HepG2 (cell line): ENCODE measurements around the gene COPS7A. TPM values are rescaled to one million over a fixed set of nuclear protein-coding genes. Genes with fewer than 3 reads are reported as not detected.

ENCODE experiments used
- CREM ChIP-seq, 2 experiments: sonication (generic) in 1 of 2; formaldehyde crosslinking in 1 of 2; IDR thresholded peaks; 2 replicates each; pipeline versions ENCODE4 v1.4.0 to v1.6.1; 2016 to 2020; ENCODE audit warnings: antibody characterized with exemption in 1 of 2, mild to moderate bottlenecking in 1 of 2, missing genetic modification reagents in 1 of 2
- DPF2 ChIP-seq: sonication (generic); formaldehyde crosslinking; IDR thresholded peaks from 2 replicates; pipeline ENCODE4 v1.4.0; 2020; ENCODE audit warnings: mild to moderate bottlenecking, low read depth, missing genetic modification reagents, borderline replicate concordance
- FOXP1 ChIP-seq, 2 experiments: fragments of 450-650 bp in 1 of 2; IDR thresholded peaks; 2 replicates each; pipeline ENCODE4 v1.6.1; 2017 to 2018; ENCODE audit warnings: antibody characterized with exemption in 1 of 2
- GZF1 ChIP-seq: sonication (generic); formaldehyde crosslinking; IDR thresholded peaks from 2 replicates; pipeline ENCODE4 v1.5.1; 2020; ENCODE audit warnings: mild to moderate bottlenecking, missing genetic modification reagents
- HOXA3 ChIP-seq: sonication (generic); formaldehyde crosslinking; IDR thresholded peaks from 2 replicates; pipeline ENCODE4 v1.5.0; 2020; ENCODE audit warnings: missing genetic modification reagents
- HOXD1 ChIP-seq: sonication (generic); formaldehyde crosslinking; IDR thresholded peaks from 2 replicates; pipeline ENCODE4 v1.5.0; 2020; ENCODE audit warnings: missing genetic modification reagents
- ISL2 ChIP-seq: sonication (generic); formaldehyde crosslinking; IDR thresholded peaks from 2 replicates; pipeline ENCODE4 v1.5.0; 2020; ENCODE audit warnings: missing genetic modification reagents
- JUND ChIP-seq: sonication (generic); formaldehyde crosslinking; IDR thresholded peaks from 2 replicates; pipeline ENCODE4 v1.8.0; 2022; ENCODE audit warnings: mild to moderate bottlenecking, missing genetic modification reagents
- KLF16 ChIP-seq, 2 experiments: sonication (generic) in 1 of 2; formaldehyde crosslinking in 1 of 2; IDR thresholded peaks; 2 replicates each; pipeline versions ENCODE4 v1.6.1 to v1.8.0; 2016 to 2023; ENCODE audit warnings: missing genetic modification reagents in 2 of 2, missing compliant biosample characterization in 1 of 2
- MAFK ChIP-seq, 2 experiments: IDR thresholded peaks in 1 of 2; conservative IDR thresholded peaks in 1 of 2; 2 replicates each; pipeline ENCODE4 v1.6.1; 2011; ENCODE audit warnings: improper control_type of control experiment in 2 of 2, low read length in 2 of 2
- NCOA5 ChIP-seq: sonication (generic); formaldehyde crosslinking; IDR thresholded peaks from 2 replicates; pipeline ENCODE4 v1.4.0; 2020; ENCODE audit warnings: missing genetic modification reagents
- PCBP2 ChIP-seq: fragments of 200-400 bp; formaldehyde crosslinking; optimal IDR thresholded peaks from 2 replicates; pipeline ENCODE3; 2018; ENCODE audit warnings: low read length, low read depth; ENCODE audit not compliant: poor library complexity, severe bottlenecking
- RXRB ChIP-seq: IDR thresholded peaks from 2 replicates; pipeline ENCODE4 v1.6.1; 2016; ENCODE audit warnings: borderline replicate concordance, missing genetic modification reagents, missing compliant biosample characterization
- SOX5 ChIP-seq: IDR thresholded peaks from 2 replicates; pipeline ENCODE4 v1.6.1; 2016; ENCODE audit warnings: borderline replicate concordance
- TCF7L2 ChIP-seq: IDR thresholded peaks from 2 replicates; pipeline ENCODE4 v1.6.1; 2011; ENCODE audit warnings: mild to moderate bottlenecking, low read depth, low read length, moderate library complexity
- TGIF2 ChIP-seq: IDR thresholded peaks from 2 replicates; pipeline ENCODE4 v1.6.1; 2016; ENCODE audit warnings: control low read depth, missing compliant biosample characterization
- ZNF124 ChIP-seq: sonication (generic); formaldehyde crosslinking; IDR thresholded peaks from 2 replicates; pipeline ENCODE4 v1.4.0; 2020; ENCODE audit warnings: missing genetic modification reagents
- ZNF432 ChIP-seq: sonication (generic); formaldehyde crosslinking; IDR thresholded peaks from 2 replicates; pipeline ENCODE4 v1.5.0; 2020; ENCODE audit warnings: missing genetic modification reagents, mild to moderate bottlenecking, borderline replicate concordance
- ZNF441 ChIP-seq: sonication (generic); formaldehyde crosslinking; IDR thresholded peaks from 2 replicates; pipeline ENCODE4 v1.7.0; 2021; ENCODE audit warnings: missing genetic modification reagents, borderline replicate concordance
- ZNF652 ChIP-seq: IDR thresholded peaks from 2 replicates; pipeline ENCODE4 v1.6.1; 2016; ENCODE audit warnings: low read depth, borderline replicate concordance
- ZNF792 ChIP-seq: IDR thresholded peaks from 2 replicates; pipeline ENCODE4 v1.6.1; 2016
- polyA plus RNA-seq, 8 experiments: library from polyadenylated mRNA; depleted of rRNA in 3 of 8; stranded (reverse) in 7 of 8; unstranded in 1 of 8; fragments of >200 nt; fragmentation: Illumina TruSeq in 4 of 8; extraction: Trizol in 4 of 8; gene quantifications; 2 replicates each; pipeline versions ENCODE4 v1.2.1 to v1.2.3, GENCODE V29; 2011 to 2016; ENCODE audit warnings: low read depth in 4 of 8, missing spikeins in 1 of 8, mixed read lengths in 1 of 8; ENCODE audit not compliant: insufficient read depth in 1 of 8
- total RNA-seq, 5 experiments: library from RNA; depleted of rRNA; stranded (reverse); fragments of >200 nt; fragmentation: Illumina TruSeq; extraction: Trizol; gene quantifications; 2 replicates each; pipeline ENCODE4 v1.2.3, GENCODE V29; 2016; ENCODE audit warnings: low read depth in 1 of 5
- TF ChIP-seq, protein P1 (sequence below): sonication (generic); formaldehyde crosslinking; IDR thresholded peaks from 2 replicates; pipeline ENCODE4 v1.4.0; 2020; ENCODE audit warnings: missing genetic modification reagents, mild to moderate bottlenecking, borderline replicate concordance
- TF ChIP-seq, protein P2 (sequence below): sonication (generic); formaldehyde crosslinking; IDR thresholded peaks from 2 replicates; pipeline ENCODE4 v1.4.0; 2020; ENCODE audit warnings: missing genetic modification reagents; ENCODE audit errors: not compliant biosample characterization
- TF ChIP-seq, protein P3 (sequence below): sonication (generic); formaldehyde crosslinking; IDR thresholded peaks from 2 replicates; pipeline ENCODE4 v1.4.0; 2020; ENCODE audit warnings: missing genetic modification reagents, low read depth, mild to moderate bottlenecking, borderline replicate concordance
- TF ChIP-seq, protein P4 (sequence below): sonication (generic); formaldehyde crosslinking; IDR thresholded peaks from 2 replicates; pipeline ENCODE4 v1.8.0; 2022; ENCODE audit warnings: mild to moderate bottlenecking, missing genetic modification reagents, borderline replicate concordance

COPS7A gene
- total and polyA plus RNA-seq, 2 of the 13 experiments (the other 11 are each of a cell fraction or from before 2014, with no cell fraction given): 40.0 to 73.6 TPM

DNA sequence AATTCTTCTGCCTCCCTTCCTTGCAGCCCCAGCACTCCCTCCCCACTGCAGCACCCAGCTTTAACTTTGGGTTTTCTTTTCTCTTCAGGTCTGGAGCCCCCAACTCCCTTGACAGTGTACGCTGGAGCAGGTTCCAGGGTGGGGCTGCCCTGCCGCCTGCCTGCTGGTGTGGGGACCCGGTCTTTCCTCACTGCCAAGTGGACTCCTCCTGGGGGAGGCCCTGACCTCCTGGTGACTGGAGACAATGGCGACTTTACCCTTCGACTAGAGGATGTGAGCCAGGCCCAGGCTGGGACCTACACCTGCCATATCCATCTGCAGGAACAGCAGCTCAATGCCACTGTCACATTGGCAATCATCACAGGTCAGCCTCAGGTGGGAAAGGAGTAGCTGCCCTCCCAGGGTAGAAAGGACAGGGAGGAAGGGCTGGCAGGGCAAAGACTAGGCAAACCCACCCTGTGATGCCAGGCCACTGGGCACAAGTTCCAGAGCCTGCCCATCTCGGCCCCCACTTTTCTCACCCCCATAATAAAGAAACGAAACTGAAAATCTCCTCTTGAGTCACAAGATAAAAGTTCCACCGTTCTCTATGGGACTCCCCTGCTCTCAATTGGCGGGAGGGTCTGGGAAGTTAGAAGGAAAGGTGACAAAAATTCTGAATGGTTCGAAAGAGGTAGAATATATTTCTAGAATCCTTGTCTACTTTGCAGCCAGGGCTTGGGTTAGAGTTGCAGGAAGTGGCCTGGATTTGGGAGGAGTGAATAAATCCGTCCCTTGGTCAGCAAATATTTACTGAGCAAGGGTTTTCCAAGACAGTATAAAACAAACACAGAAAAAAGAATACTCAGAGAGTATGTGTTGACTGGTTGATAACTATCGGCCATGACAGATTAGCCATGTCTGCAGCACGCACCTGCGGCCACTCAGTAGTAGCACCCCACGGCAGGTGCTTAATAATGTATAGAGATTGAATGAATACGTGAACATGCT lies 51.6 kb downstream of the COPS7A start (continued):
- TF ChIP-seq PCBP2 (no peak), GZF1 (CRISPR knock-in tag) (no peak), ZNF124 (CRISPR knock-in tag) (peak; percentile 83; the same call in 1 of the 2 replicates), ZNF652 (CRISPR knock-in tag) (no peak; the same call in 1 of the 2 replicates), CREM (IDR thresholded peaks at IDR 0.05) (peak; percentile 81), CREM (CRISPR knock-in tag; IDR thresholded peaks at IDR 0.05) (no peak), TCF7L2 (no peak), RXRB (CRISPR knock-in tag) (peak; percentile 82), KLF16 (CRISPR knock-in tag; IDR thresholded peaks at IDR 0.05) (peak in 1 of 2 experiments; percentile 84; a peak in 1 of 4 replicates), HOXD1 (CRISPR knock-in tag) (peak; percentile 69; the same call in 1 of the 2 replicates), FOXP1 (IDR thresholded peaks at IDR 0.05) (no peak), FOXP1 (CRISPR knock-in tag; IDR thresholded peaks at IDR 0.05) (peak; percentile 73), ZNF441 (peak; percentile 99), TGIF2 (no peak), JUND (no peak), ZNF792 (CRISPR knock-in tag) (0 out of 2 replicates have a peak, but pooled peaks have one; percentile 41), ISL2 (CRISPR knock-in tag) (peak; percentile 90), ZNF432 (CRISPR knock-in tag) (no peak), HOXA3 (CRISPR knock-in tag) (peak; percentile 75), DPF2 (peak; percentile 80), NCOA5 (no peak), MAFK (conservative IDR thresholded peaks at IDR 0.05 in 1 of 2, IDR thresholded peaks at IDR 0.05 in 1 of 2; ENCODE audit: low read length in 2 of 2) (peak; percentile 34 to 68; a peak in 2 of 4 replicates), SOX5 (CRISPR knock-in tag) (peak; percentile 81)
- TF ChIP-seq, protein P1, sequence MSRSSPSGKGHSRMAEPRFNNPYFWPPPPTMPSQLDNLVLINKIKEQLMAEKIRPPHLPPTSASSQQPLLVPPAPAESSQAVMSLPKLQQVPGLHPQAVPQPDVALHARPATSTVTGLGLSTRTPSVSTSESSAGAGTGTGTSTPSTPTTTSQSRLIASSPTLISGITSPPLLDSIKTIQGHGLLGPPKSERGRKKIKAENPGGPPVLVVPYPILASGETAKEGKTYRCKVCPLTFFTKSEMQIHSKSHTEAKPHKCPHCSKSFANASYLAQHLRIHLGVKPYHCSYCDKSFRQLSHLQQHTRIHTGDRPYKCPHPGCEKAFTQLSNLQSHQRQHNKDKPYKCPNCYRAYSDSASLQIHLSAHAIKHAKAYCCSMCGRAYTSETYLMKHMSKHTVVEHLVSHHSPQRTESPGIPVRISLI (CRISPR knock-in tag): peak; percentile 73; the same call in 1 of the 2 replicates
- TF ChIP-seq, protein P2, sequence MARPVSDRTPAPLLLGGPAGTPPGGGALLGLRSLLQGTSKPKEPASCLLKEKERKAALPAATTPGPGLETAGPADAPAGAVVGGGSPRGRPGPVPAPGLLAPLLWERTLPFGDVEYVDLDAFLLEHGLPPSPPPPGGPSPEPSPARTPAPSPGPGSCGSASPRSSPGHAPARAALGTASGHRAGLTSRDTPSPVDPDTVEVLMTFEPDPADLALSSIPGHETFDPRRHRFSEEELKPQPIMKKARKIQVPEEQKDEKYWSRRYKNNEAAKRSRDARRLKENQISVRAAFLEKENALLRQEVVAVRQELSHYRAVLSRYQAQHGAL: no peak
- TF ChIP-seq, protein P3, sequence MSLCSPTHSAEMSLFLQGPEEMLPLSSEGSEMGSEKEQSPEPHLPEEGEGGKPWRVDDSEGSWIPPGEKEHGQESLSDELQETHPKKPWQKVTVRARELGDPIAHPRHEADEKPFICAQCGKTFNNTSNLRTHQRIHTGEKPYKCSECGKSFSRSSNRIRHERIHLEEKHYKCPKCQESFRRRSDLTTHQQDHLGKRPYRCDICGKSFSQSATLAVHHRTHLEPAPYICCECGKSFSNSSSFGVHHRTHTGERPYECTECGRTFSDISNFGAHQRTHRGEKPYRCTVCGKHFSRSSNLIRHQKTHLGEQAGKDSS: no peak
- TF ChIP-seq, protein P4, sequence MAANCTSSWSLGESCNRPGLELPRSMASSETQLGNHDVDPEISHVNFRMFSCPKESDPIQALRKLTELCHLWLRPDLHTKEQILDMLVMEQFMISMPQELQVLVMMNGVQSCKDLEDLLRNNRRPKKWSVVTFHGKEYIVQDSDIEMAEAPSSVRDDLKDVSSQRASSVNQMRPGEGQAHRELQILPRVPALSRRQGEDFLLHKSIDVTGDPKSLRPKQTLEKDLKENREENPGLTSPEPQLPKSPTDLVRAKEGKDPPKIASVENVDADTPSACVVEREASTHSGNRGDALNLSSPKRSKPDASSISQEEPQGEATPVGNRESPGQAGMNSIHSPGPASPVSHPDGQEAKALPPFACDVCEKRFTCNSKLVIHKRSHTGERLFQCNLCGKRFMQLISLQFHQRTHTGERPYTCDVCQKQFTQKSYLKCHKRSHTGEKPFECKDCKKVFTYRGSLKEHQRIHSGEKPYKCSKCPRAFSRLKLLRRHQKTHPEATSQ: 0 out of 2 replicates have a peak, but pooled peaks have one; percentile 15
